IPS-15b (cell line): ENCODE measurements around the gene MALRD1.

Experiments
- H3K27me3 ChIP-seq: one replicate; pipeline ENCODE4 v1.6.1; 2013; ENCODE audit warnings: low read length; ENCODE audit not compliant: control insufficient read depth, insufficient read depth
- H3K36me3 ChIP-seq: one replicate; pipeline ENCODE4 v1.6.1; 2013; ENCODE audit warnings: low read length; ENCODE audit not compliant: control insufficient read depth, insufficient read depth
- H3K4me1 ChIP-seq: one replicate; pipeline ENCODE4 v1.6.1; 2013; ENCODE audit warnings: mild to moderate bottlenecking, low read length; ENCODE audit not compliant: control insufficient read depth, insufficient read depth
- H3K4me3 ChIP-seq: one replicate; pipeline ENCODE4 v1.5.1; 2013; ENCODE audit warnings: low read depth, low read length
- H3K9ac ChIP-seq: one replicate; pipeline ENCODE4 v1.6.1; 2013; ENCODE audit warnings: low read depth, mild to moderate bottlenecking, low read length
- H3K9me3 ChIP-seq: one replicate; pipeline ENCODE4 v1.6.1; 2013; ENCODE audit warnings: mild to moderate bottlenecking, low read length; ENCODE audit not compliant: control insufficient read depth, insufficient read depth

The MALRD1 gene

DNA sequence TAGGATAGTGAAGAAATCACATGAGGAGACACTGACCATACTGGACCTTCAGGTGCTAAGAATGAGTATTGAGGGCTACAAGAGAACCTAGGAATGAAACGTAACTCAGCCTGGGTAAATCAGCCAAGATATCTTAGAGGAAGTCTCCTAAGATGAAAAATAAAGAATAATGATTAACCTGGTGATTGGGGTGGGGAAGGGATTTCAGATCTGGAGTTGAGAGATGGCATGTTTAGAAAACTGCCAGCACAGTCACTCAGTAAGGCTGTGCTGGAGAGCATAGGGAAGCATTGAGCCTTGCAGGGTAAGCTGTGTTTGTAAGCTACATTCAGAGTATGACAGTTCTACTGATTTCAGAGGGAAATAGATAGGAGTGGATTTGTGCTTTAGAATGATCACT, 1.9 kb upstream of the MALRD1 start:
- H3K9me3 ChIP-seq, result no peaks in the 10 kb centered on the region
- H3K4me1 ChIP-seq, result no peaks in the 10 kb centered on the region
- no peak overlapping the region for H3K4me3 ChIP-seq
- no peak overlapping the region for H3K9ac ChIP-seq
- no peaks in the 10 kb centered on the region for H3K36me3 ChIP-seq
- no peaks in the 10 kb centered on the region for H3K27me3 ChIP-seq

GRCh38 chr10:19048891-19049290, 290 bp downstream of the MALRD1 start:
- Histone ChIP-seq H3K4me3 (no peak overlapping the region), H3K27me3 (no peaks in the 10 kb centered on the region), H3K9me3 (no peaks in the 10 kb centered on the region), H3K36me3 (no peaks in the 10 kb centered on the region), H3K9ac (no peak overlapping the region), H3K4me1 (no peaks in the 10 kb centered on the region)

DNA sequence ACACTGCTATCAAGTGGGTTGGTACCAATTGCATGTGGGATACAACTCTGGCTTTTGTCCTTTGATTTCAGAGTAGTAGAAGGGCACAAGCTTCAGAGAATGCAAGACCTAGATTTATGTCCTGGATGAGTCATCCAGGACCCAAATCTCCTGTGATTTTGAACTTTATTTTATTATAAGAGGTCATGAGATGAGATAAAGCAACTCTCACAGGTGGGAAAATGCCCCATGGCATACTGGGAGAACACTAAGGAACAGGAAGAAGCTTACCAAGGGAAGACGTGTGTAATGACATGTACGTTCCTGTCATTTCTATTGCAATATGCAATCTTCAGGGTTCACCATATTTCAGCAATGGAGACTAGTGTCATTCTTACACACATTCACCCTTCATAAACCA, 966 bp downstream of the MALRD1 start:
- Histone ChIP-seq H3K9ac (no peak overlapping the region), H3K4me1 (no peaks in the 10 kb centered on the region), H3K27me3 (no peaks in the 10 kb centered on the region), H3K4me3 (no peak overlapping the region), H3K36me3 (no peaks in the 10 kb centered on the region), H3K9me3 (no peaks in the 10 kb centered on the region)

- no peaks in the 10 kb centered on the region for H3K36me3 ChIP-seq
- no peaks in the 10 kb centered on the region for H3K4me1 ChIP-seq
- no peaks in the 10 kb centered on the region for H3K27me3 ChIP-seq
- no peak overlapping the region for H3K4me3 ChIP-seq
- H3K9me3 ChIP-seq, result no peaks in the 10 kb centered on the region
- no peak overlapping the region for H3K9ac ChIP-seq
Observed at GRCh38 chr10:19054289-19054835, 5.8 kb downstream of the MALRD1 start.

- H3K27me3 ChIP-seq, result no peaks in the 10 kb centered on the region
- H3K4me3 ChIP-seq, result no peak overlapping the region
- H3K9me3 ChIP-seq, result no peaks in the 10 kb centered on the region
- no peak overlapping the region for H3K9ac ChIP-seq
- H3K36me3 ChIP-seq, result no peaks in the 10 kb centered on the region
- H3K4me1 ChIP-seq, result no peaks in the 10 kb centered on the region
Observed at GRCh38 chr10:19058046-19058445, 9.4 kb downstream of the MALRD1 start.

GRCh38 chr10:19063986-19064385, 15.4 kb downstream of the MALRD1 start:
- Histone ChIP-seq H3K9ac (no peak overlapping the region), H3K4me1 (no peaks in the 10 kb centered on the region), H3K9me3 (no peaks in the 10 kb centered on the region), H3K4me3 (no peak overlapping the region), H3K36me3 (no peaks in the 10 kb centered on the region), H3K27me3 (no peaks in the 10 kb centered on the region)

GRCh38 chr10:19071946-19072345, 23.3 kb downstream of the MALRD1 start:
- Histone ChIP-seq H3K27me3 (no peaks in the 10 kb centered on the region), H3K9ac (no peak overlapping the region), H3K36me3 (no peaks in the 10 kb centered on the region), H3K4me3 (no peak overlapping the region), H3K9me3 (no peaks in the 10 kb centered on the region), H3K4me1 (no peaks in the 10 kb centered on the region)

DNA sequence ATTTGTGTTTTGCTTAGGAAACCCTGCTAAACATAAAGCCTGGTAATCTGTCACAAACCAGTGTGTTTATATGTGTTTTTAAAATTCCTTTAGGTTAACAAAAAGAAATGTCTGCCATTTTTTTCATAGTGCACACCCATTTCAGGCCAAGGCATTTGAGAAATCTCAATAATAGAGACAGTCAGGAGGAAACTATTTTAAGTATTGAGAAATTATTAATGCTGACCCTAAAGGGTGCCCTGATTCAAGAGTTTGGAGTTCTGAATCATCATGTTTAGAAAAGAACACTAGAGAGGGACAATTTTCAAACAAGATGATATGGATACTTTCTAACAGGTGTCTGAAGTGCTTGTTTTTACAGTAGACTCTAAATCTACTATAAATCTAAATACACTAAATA, 28.7 kb downstream of the MALRD1 start:
- Histone ChIP-seq H3K9ac (no peak overlapping the region), H3K27me3 (no peaks in the 10 kb centered on the region), H3K4me3 (no peak overlapping the region), H3K36me3 (no peaks in the 10 kb centered on the region), H3K9me3 (no peaks in the 10 kb centered on the region), H3K4me1 (no peaks in the 10 kb centered on the region)

GRCh38 chr10:19096501-19097073, 48.0 kb downstream of the MALRD1 start:
- Histone ChIP-seq H3K9ac (no peak overlapping the region), H3K9me3 (no peaks in the 10 kb centered on the region), H3K36me3 (no peaks in the 10 kb centered on the region), H3K27me3 (no peaks in the 10 kb centered on the region), H3K4me1 (no peaks in the 10 kb centered on the region), H3K4me3 (no peak overlapping the region)

- no peak overlapping the region for H3K9ac ChIP-seq
- no peaks in the 10 kb centered on the region for H3K27me3 ChIP-seq
- H3K4me1 ChIP-seq, result no peaks in the 10 kb centered on the region
- H3K4me3 ChIP-seq, result no peak overlapping the region
- no peaks in the 10 kb centered on the region for H3K9me3 ChIP-seq
- H3K36me3 ChIP-seq, result no peaks in the 10 kb centered on the region
Observed at GRCh38 chr10:19097151-19097550, 48.5 kb downstream of the MALRD1 start.

GRCh38 chr10:19098803-19099202, 50.2 kb downstream of the MALRD1 start:
- Histone ChIP-seq H3K9me3 (no peaks in the 10 kb centered on the region), H3K4me3 (no peak overlapping the region), H3K36me3 (no peaks in the 10 kb centered on the region), H3K27me3 (no peaks in the 10 kb centered on the region), H3K9ac (no peak overlapping the region), H3K4me1 (no peaks in the 10 kb centered on the region)

- Histone ChIP-seq H3K9me3 (no peaks in the 10 kb centered on the region), H3K4me3 (no peak overlapping the region), H3K4me1 (peaks cover 7% of the 10 kb centered on the region), H3K27me3 (no peaks in the 10 kb centered on the region), H3K36me3 (no peaks in the 10 kb centered on the region), H3K9ac (no peak overlapping the region)
Observed at GRCh38 chr10:19107406-19107805, 58.8 kb downstream of the MALRD1 start.
